H9 (cell line): ENCODE data around the gene GLP2R. TPM values are rescaled to one million over a fixed set of nuclear protein-coding genes. Genes with fewer than 3 reads are reported as not detected.

Experiments used
- DNase-seq: peaks from one replicate; pipeline ENCODE4 v3.0.0-alpha.2; 2017
- H2AFZ ChIP-seq: one replicate; pipeline ENCODE4 v1.6.1; 2013; ENCODE audit warnings: mild to moderate bottlenecking, low read length, control low read depth, moderate library complexity
- H2AK5ac ChIP-seq: 2 replicates; pipeline ENCODE4 v1.6.1; 2013; ENCODE audit warnings: low read length, control low read depth, mixed read lengths; ENCODE audit not compliant: insufficient read length
- H2BK120ac ChIP-seq: one replicate; pipeline ENCODE4 v1.6.1; 2013; ENCODE audit warnings: low read depth, mild to moderate bottlenecking, low read length, control low read depth, inconsistent platforms; ENCODE audit not compliant: poor library complexity, severe bottlenecking
- H2BK12ac ChIP-seq: 2 replicates; pipeline ENCODE4 v1.6.1; 2013; ENCODE audit warnings: low read length, control low read depth, mixed read lengths, low read depth; ENCODE audit not compliant: insufficient read length
- H2BK15ac ChIP-seq: 2 replicates; pipeline ENCODE4 v1.6.1; 2013; ENCODE audit warnings: low read depth, low read length, control low read depth
- H2BK20ac ChIP-seq: one replicate; pipeline ENCODE4 v1.6.1; 2013; ENCODE audit warnings: low read depth, mild to moderate bottlenecking, low read length, control low read depth, inconsistent platforms; ENCODE audit not compliant: poor library complexity, severe bottlenecking
- H2BK5ac ChIP-seq: 2 replicates; pipeline ENCODE4 v1.6.1; 2013; ENCODE audit warnings: low read length, control low read depth, mixed read lengths; ENCODE audit not compliant: insufficient read length
- H3K14ac ChIP-seq: 2 replicates; pipeline ENCODE4 v1.6.1; 2013; ENCODE audit warnings: low read length, control low read depth; ENCODE audit not compliant: insufficient read depth
- H3K18ac ChIP-seq: 2 replicates; pipeline ENCODE4 v1.6.1; 2013; ENCODE audit warnings: low read depth, mild to moderate bottlenecking, mixed read lengths, low read length, control low read depth; ENCODE audit not compliant: insufficient read length
- H3K23ac ChIP-seq: 2 replicates; pipeline ENCODE4 v1.6.1; 2013; ENCODE audit warnings: low read length, control low read depth, mixed read lengths, low read depth; ENCODE audit not compliant: insufficient read length
- H3K23me2 ChIP-seq: 2 replicates; pipeline ENCODE4 v1.6.1; 2013; ENCODE audit warnings: low read depth, mild to moderate bottlenecking, mixed read lengths, low read length, control low read depth; ENCODE audit not compliant: insufficient read length, poor library complexity, severe bottlenecking
- H3K27ac ChIP-seq: 2 replicates; pipeline ENCODE4 v1.5.1; 2013; ENCODE audit warnings: low read length, control low read depth, mixed read lengths, low read depth; ENCODE audit not compliant: insufficient read length
- H3K27me3 ChIP-seq: 2 replicates; pipeline ENCODE4 v1.6.1; 2013; ENCODE audit warnings: low read length, control low read depth, inconsistent platforms; ENCODE audit not compliant: insufficient read depth
- H3K4ac ChIP-seq: 2 replicates; pipeline ENCODE4 v1.6.1; 2013; ENCODE audit warnings: low read depth, mild to moderate bottlenecking, control low read depth, inconsistent platforms, low read length, moderate library complexity
- H3K4me1 ChIP-seq: 2 replicates; pipeline ENCODE4 v1.6.1; 2013; ENCODE audit warnings: low read length, control low read depth, inconsistent platforms; ENCODE audit not compliant: insufficient read depth
- H3K4me2 ChIP-seq: 2 replicates; pipeline ENCODE4 v1.6.1; 2013; ENCODE audit warnings: low read length, control low read depth, mixed read lengths; ENCODE audit not compliant: insufficient read length, insufficient read depth
- H3K56ac ChIP-seq: 2 replicates; pipeline ENCODE4 v1.6.1; 2013; ENCODE audit warnings: low read depth, mild to moderate bottlenecking, mixed read lengths, low read length, control low read depth; ENCODE audit not compliant: insufficient read length
- H3K79me1 ChIP-seq: 2 replicates; pipeline ENCODE4 v1.6.1; 2013; ENCODE audit warnings: low read depth, mild to moderate bottlenecking, moderate library complexity, low read length, control low read depth, inconsistent platforms; ENCODE audit not compliant: insufficient read depth, poor library complexity, severe bottlenecking
- H3K79me2 ChIP-seq: 2 replicates; pipeline ENCODE4 v1.6.1; 2013; ENCODE audit warnings: low read length, control low read depth, inconsistent platforms; ENCODE audit not compliant: insufficient read depth
- H3K9ac ChIP-seq: 2 replicates; pipeline ENCODE4 v1.6.1; 2013; ENCODE audit warnings: low read length, control low read depth, mixed read lengths; ENCODE audit not compliant: insufficient read length; ENCODE audit errors: extremely low read depth
- H3K9me3 ChIP-seq: one replicate; pipeline ENCODE4 v1.6.1; 2013; ENCODE audit warnings: low read depth, low read length, inconsistent platforms; ENCODE audit not compliant: control insufficient read depth
- H3T11ph ChIP-seq: one replicate; pipeline ENCODE4 v1.6.1; 2013; ENCODE audit warnings: mild to moderate bottlenecking, low read length, control low read depth, inconsistent platforms
- H4K20me1 ChIP-seq: one replicate; pipeline ENCODE4 v1.6.1; 2013; ENCODE audit not compliant: control insufficient read depth, insufficient read length, insufficient read depth
- H4K5ac ChIP-seq: 2 replicates; pipeline ENCODE4 v1.6.1; 2013; ENCODE audit warnings: low read depth, mild to moderate bottlenecking, mixed read lengths, low read length, control low read depth; ENCODE audit not compliant: insufficient read length
- H4K8ac ChIP-seq: replicated peaks from 2 replicates; pipeline ENCODE4 v1.6.1; 2013; ENCODE audit warnings: low read length, control low read depth, mixed read lengths, low read depth; ENCODE audit not compliant: insufficient read length
- H4K91ac ChIP-seq: 2 replicates; pipeline ENCODE4 v1.6.1; 2013; ENCODE audit warnings: low read depth, mild to moderate bottlenecking, moderate library complexity, mixed read lengths, low read length, control low read depth; ENCODE audit not compliant: insufficient read length
- H3K27ac Mint-ChIP-seq, 3 experiments: 2 replicates in 2 of 3; 3 replicates in 1 of 3; pipeline ENCODE4 v1.8.0; 2020 to 2021; ENCODE audit warnings: mixed read lengths in 3 of 3, mild to moderate bottlenecking in 1 of 3, moderate library complexity in 1 of 3
- H3K27me3 Mint-ChIP-seq: 2 replicates; pipeline ENCODE4 v1.8.0; 2021; ENCODE audit warnings: low read depth, mild to moderate bottlenecking, moderate library complexity, mixed read lengths
- H3K36me3 Mint-ChIP-seq, 3 experiments: 2 replicates in 2 of 3; 3 replicates in 1 of 3; pipeline ENCODE4 v1.8.0; 2020 to 2021; ENCODE audit warnings: low read depth in 3 of 3, mixed read lengths in 3 of 3; ENCODE audit not compliant: insufficient read depth in 1 of 3
- H3K4me1 Mint-ChIP-seq, 2 experiments: 2 replicates each; pipeline ENCODE4 v1.8.0; 2020; ENCODE audit warnings: mixed read lengths in 2 of 2
- H3K4me3 Mint-ChIP-seq, 2 experiments: 2 replicates in 1 of 2; 3 replicates in 1 of 2; pipeline ENCODE4 v1.8.0; 2020 to 2021; ENCODE audit warnings: mild to moderate bottlenecking in 2 of 2, mixed read lengths in 2 of 2, moderate library complexity in 1 of 2
- H3K9me3 Mint-ChIP-seq, 2 experiments: 2 replicates in 1 of 2; 3 replicates in 1 of 2; pipeline ENCODE4 v1.8.0; 2020; ENCODE audit warnings: mild to moderate bottlenecking in 2 of 2, mixed read lengths in 2 of 2, moderate library complexity in 1 of 2
- WGBS: extraction: QIAGEN DNeasy Blood & Tissue Kit; methylation state at CpG from one replicate; pipeline ENCODE4 v1.1.7; 2013; ENCODE audit warnings: missing lambda C conversion rate, low lambda C conversion rate, mixed read lengths; ENCODE audit not compliant: insufficient read length; ENCODE audit errors: extremely low coverage; 5-methylcytosine and 5-hydroxymethylcytosine counted together
- total RNA-seq: library from RNA; stranded (reverse); gene quantifications from 2 replicates; pipeline ENCODE4 v1.2.1, GENCODE V29; 2021
- TF ChIP-seq, protein P1 (sequence below): fragments of 200-600 bp; sonication (generic); conservative IDR thresholded peaks from 3 replicates; pipeline ENCODE4 v1.8.0; 2021; ENCODE audit warnings: antibody characterized with exemption, mild to moderate bottlenecking

Gene GLP2R
- total RNA-seq, 1 experiment from 2014 or later = not detected

DNA sequence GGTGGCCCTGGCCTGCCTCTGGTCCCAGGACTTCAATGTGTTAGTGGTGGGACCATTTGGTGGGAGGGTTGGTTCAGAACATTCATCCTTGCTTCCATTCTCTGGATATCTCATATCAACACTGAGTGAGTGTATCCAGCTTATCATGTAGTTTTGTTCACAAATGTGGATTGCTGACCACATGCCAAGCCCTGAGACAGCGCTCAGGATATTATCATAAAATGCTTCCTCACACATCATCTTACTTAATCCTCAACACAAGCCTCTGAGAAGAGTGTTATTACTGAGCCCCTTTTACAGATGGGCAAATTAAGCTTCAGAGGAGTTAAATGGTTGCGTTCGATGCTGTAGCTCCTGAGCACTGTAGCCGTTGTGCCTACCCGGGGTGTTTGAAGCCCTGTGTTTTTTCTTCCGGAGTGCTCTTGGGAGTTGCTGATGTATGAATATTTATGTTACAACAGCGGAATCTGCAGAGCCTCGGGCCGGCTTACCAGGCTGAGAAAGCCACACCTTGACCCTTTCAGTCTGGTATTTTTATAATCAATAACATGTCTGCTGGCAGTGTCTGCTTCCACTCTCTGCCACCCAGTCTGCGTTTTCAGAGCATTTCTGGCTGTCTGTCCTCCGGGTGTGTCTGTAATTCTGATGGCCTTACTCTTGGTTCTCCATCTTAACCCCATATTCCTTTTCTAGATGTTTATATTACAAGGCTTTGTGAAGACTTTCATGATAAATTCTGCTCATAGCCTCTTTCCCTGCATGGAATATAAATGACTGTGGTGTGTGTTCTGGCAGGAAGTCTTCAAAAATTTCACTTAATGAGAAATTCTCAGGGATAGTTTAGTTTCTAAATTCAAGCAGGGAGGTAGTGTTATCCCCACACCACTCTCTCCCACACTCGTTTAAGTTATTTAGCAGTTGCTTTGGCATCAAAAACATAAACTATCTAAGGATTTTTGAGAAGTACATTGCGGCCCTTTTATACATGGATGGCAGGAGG is 2.9 kb downstream of the GLP2R start:
- H2AFZ ChIP-seq = no peak overlapping the region
- WGBS = no CpG with 5 or more reads among the region's 13 CpGs
- H2BK120ac ChIP-seq = no peak overlapping the region
- no peak overlapping the region for H3K9ac ChIP-seq
- H3K14ac ChIP-seq = no peak overlapping the region
- H3K79me2 ChIP-seq = no peaks in the 10 kb centered on the region
- Mint-ChIP-seq H3K9me3 (no peaks in the 10 kb centered on the region; a peak in 1 of 5 replicates), H3K4me3 (no peak overlapping the region), H3K36me3 (no peaks in the 10 kb centered on the region), H3K27ac (no peak overlapping the region), H3K27me3 (peaks cover under 1% of the 10 kb centered on the region), H3K4me1 (no peaks in the 10 kb centered on the region)
- H3K27ac ChIP-seq = no peak overlapping the region
- no peak overlapping the region for H4K91ac ChIP-seq
- H3K4me2 ChIP-seq = no peak overlapping the region
- TF ChIP-seq, protein P1, sequence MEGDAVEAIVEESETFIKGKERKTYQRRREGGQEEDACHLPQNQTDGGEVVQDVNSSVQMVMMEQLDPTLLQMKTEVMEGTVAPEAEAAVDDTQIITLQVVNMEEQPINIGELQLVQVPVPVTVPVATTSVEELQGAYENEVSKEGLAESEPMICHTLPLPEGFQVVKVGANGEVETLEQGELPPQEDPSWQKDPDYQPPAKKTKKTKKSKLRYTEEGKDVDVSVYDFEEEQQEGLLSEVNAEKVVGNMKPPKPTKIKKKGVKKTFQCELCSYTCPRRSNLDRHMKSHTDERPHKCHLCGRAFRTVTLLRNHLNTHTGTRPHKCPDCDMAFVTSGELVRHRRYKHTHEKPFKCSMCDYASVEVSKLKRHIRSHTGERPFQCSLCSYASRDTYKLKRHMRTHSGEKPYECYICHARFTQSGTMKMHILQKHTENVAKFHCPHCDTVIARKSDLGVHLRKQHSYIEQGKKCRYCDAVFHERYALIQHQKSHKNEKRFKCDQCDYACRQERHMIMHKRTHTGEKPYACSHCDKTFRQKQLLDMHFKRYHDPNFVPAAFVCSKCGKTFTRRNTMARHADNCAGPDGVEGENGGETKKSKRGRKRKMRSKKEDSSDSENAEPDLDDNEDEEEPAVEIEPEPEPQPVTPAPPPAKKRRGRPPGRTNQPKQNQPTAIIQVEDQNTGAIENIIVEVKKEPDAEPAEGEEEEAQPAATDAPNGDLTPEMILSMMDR = no peak
- H4K20me1 ChIP-seq = no peaks in the 10 kb centered on the region
- no peak overlapping the region for H3T11ph ChIP-seq
- H2AK5ac ChIP-seq = no peak overlapping the region
- H3K23ac ChIP-seq = no peak overlapping the region
- H3K56ac ChIP-seq = no peak overlapping the region
- no peak for DNase-seq
- no peak overlapping the region for H3K18ac ChIP-seq
- no peak overlapping the region for H2BK15ac ChIP-seq
- no peak overlapping the region for H2BK5ac ChIP-seq
- no peaks in the 10 kb centered on the region for H3K27me3 ChIP-seq
- H3K4me1 ChIP-seq = no peaks in the 10 kb centered on the region
- H3K23me2 ChIP-seq = no peaks in the 10 kb centered on the region
- H2BK12ac ChIP-seq = no peak overlapping the region
- H3K9me3 ChIP-seq = no peaks in the 10 kb centered on the region
- H4K5ac ChIP-seq = no peak overlapping the region
- H3K4ac ChIP-seq = no peak overlapping the region
- no peaks in the 10 kb centered on the region for H3K79me1 ChIP-seq
- no peak overlapping the region for H2BK20ac ChIP-seq
- no peak overlapping the region for H4K8ac ChIP-seq
